GM18873 (cell line): ENCODE data around the gene PITPNM1.
"Not testable (repeated sequence)": the region's sequence is repeated elsewhere in the genome, so short reads cannot be mapped to it uniquely, and the experiment has no call there.

Experiments
- ATAC-seq: cut with Tn5 transposase; IDR thresholded peaks from one replicate; pipeline ENCODE4 v1.9.1; 2021; ENCODE audit warnings: mild to moderate bottlenecking, moderate library complexity, moderate number of reproducible peaks; ENCODE audit not compliant: unreplicated experiment, low FRiP score

The PITPNM1 gene

GRCh38 chr11:67523556-67524479 is 18.7 kb upstream of the PITPNM1 start:
- ATAC-seq, result no peak

DNA sequence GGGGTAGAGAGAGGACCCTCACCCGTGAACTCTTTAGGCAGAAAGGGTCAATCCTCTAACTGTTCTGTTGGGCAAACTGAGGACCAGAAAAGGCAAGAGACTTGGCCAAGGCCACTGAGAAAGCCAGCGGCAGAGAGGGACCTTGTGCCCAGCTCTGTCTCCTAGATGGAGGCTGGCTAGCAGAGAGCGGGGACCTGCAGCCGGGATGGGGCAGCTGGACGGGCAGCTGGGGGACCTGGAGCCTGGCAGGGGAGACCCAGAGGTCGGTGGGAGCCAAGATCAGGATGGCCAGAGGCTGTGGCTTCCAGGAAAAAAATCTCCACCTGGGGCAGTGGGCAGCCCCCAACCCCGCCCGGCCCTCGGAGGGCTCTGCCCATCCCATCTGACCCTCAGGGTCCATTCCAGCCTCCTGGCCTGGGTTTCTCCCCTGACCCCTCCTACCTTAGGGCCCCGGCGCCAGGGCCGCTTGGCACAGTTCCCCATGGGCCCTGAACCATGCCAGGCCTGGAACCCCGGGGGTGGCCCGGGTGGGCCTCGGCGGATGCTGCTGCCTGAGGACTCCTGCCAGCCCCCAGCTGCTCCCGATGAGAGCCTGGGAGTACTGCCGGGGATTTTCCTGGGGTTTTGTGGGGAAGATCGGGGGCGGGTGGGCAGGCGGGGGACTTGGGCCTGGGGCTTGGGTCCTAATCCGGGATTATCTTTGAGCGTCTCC is 17.8 kb upstream of the PITPNM1 start, which contains the start of gene CABP2:
Gene CABP2 (minus strand): TSS at position 603 of the 712 bp plus-strand sequence. CDS start 120 bp downstream, at position 483.
- no peak for ATAC-seq

DNA sequence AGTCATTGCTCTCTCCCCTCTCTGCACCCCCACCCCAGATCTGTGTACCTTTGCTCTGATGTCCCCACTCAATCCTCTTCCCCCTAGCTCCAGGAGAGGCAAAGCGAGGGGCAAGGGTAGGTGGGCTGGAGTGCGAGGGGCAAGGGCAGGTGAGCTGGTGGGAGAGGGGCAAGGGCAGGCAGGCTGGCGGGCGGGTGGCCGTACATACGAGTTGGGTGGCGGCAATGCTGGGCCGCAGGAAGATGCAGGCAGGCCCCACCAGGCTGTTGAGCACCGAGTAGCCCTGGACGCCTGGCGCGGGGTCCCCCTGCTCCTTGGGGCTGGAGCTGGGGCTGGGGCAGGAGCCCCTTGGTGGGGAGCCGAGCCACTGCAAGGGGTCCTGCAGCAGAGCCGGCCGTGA is 17.2 kb upstream of the PITPNM1 start:
- no peak for ATAC-seq

DNA sequence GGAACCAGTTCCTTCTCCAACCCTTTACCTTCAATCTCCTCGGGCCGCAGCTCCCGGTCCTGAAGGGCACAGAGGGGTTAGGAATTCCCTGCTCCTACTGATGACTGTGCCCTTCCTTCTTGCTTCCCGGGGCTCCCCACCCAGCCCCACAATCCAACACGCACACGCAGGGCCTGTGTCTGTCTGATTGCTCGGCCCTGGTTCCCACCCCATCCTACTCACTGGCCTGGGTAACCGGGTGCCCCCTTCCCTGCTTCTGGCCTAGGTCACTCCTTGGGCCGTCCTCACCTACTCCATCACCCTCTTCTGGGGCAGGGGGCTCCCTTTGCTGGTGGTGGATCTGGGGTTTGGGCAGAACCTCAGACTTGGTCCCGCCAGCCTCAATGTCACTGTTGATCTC is 16.8 kb upstream of the PITPNM1 start:
- ATAC-seq, result no peak

DNA sequence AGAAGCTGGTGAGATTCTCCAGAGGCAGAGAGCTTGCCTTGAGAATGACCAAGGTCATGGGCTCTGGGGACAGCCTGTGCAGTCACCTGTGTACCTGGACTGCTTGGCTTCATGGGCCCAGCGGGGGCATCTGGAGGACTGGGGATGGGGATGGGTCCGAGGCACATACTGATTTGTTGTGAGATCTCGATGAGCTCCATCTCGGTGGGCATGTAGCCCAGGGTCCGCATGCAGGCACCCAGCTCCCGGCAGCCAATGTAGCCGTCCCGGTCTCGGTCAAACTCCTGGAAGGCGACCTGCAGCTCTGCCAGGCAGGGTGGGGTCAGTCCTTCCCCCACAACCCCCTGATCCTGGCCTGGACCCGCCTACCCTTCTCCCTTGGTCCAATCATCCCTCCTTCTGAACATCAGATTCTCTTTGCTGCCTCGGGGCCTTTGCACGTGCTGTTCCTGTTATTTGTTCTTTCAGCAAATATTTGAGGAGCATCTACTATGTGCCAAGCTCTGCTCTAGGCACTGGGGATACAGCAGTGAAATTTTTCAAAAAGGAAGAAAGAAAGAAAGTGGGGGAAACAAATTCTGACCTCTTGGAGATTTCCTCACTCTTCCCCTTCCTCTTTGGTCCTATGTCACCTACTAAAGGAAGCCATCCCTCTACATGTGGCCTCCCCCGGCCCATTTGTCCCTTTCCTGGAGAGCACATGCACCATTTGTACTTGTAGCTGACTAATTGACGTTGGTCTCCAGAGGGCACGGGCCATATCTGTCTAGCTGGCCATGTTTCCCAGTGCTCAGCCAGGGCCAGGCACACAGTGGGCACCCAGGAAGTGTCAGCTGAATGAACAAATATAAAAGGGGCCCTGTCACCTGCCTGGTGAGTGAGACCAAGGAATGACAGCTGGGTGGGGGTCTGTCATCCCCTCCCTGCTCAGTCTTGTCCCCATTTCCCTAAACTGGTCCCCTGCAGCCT is 16.0 kb upstream of the PITPNM1 start:
- no peak for ATAC-seq

GRCh38 chr11:67519726-67520125 is 14.6 kb upstream of the PITPNM1 start:
- no peak for ATAC-seq

DNA sequence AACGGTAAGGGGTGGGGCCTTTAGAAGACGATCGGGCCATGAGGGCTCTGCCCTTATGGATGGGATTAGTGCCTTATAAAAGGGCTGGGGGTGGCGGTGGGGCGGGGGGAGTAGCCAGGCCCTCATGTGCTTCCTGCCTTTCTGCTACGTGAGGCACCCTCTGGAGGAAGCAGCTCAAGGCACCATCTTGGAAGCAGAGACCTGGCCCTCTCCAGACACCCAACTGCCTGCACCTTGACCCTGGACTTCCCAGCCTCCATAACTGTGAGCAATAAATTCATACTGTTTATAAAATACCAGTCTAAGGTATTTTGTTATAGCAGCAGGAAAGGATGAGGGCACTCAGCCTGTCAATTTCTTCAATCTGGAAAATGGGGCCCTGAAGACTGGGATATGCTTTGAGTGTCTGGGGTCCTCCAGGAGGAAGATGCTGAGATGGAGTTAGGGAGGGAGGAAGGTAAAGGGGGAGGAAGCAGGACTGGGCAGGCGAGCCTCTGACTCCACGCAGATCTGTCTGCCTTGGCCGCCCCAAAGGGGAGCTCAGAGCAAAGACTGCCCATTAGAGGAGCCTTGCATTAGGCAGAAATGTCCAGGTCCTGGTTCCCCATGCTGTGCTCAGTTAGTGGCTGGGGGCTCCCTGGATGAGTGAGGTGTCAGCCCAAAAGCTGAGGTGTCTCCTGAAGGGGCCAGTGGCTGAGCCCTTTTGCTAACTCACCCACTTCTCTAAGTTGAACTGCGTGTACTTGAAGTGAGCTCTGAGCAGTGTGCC is 12.8 kb upstream of the PITPNM1 start:
- ATAC-seq, result no peak

GRCh38 chr11:67516806-67517205 is 11.6 kb upstream of the PITPNM1 start:
- no peak for ATAC-seq

DNA sequence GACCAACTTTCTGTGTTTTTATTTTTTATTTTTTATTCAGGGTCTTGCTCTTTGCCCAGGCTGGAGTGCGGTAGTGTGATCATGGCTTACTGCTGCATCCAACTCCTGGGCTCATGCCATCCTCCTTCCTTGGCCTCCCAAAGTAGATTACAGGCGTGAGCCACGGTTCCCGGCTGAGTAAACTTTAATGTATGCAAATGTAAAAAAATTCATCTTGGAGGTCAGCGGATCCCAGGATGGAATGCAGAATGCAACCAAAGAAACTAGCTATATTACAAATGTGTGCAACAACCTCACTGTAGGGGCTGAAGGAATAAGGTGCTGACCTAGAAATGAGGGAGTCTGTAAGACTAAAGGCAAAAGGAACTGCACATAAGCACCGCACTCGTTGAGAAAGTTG is 9.0 kb upstream of the PITPNM1 start:
- no peak for ATAC-seq

DNA sequence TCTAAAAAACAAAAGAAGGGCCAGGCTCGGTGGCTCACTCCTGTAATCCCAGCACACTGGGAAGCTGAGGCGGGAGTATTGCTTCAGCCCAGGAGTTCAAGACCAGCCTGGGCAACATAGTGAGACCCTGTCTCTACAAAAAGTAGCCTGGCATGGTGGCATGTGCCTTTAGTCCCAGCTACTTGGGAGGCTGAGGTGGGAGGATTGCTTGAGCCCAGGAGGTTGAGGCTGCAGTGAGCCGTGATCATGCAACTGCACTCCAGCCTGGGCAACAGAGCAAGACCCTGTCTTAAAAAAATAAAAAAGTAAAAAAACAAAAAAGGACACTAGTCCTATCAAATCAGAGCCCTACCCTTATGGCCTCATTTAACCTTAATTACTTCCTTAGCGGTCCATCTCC is 6.4 kb upstream of the PITPNM1 start:
- ATAC-seq, result not testable (repeated sequence)

- no peak for ATAC-seq
Observed at GRCh38 chr11:67510023-67510345, 4.8 kb upstream of the PITPNM1 start.

GRCh38 chr11:67508486-67509121 is 3.4 kb upstream of the PITPNM1 start:
- ATAC-seq, result peak; percentile 30

DNA sequence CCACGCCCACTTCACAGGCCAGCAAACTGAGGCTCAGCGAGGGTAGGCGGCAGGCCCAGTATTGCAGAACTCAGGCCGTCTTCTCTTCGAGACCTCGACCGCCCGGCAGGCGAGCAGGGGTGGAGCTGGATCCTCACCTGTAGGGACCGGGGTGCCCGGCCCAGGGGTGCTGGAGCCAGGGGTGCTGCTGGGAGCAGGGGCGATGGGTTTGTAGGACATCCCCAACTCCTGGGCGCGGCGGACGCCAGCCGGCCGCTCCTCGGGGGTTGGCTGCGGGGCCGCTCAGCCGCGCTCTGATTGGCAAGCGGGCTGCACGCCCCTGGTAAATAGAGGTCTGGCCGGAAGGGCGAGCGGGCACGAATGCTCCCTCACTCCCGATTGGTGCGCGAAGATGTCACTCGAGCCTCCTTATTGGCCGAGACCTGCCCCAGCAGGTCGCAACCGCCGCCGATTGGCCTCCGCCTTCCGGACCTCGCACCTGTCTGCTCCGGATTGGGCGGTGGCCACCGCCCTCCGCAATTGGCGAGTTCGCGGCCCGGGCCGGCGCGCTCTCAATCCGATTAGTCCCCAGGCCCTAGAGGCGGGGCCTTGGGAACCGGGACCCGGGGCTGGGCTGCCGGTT is 2.8 kb upstream of the PITPNM1 start, which contains the start of gene CDK2AP2:
Gene CDK2AP2 (minus strand): TSS at position 299 of the 622 bp plus-strand sequence. CDS start 80 bp downstream, at position 219.
- peak; percentile 70 for ATAC-seq

DNA sequence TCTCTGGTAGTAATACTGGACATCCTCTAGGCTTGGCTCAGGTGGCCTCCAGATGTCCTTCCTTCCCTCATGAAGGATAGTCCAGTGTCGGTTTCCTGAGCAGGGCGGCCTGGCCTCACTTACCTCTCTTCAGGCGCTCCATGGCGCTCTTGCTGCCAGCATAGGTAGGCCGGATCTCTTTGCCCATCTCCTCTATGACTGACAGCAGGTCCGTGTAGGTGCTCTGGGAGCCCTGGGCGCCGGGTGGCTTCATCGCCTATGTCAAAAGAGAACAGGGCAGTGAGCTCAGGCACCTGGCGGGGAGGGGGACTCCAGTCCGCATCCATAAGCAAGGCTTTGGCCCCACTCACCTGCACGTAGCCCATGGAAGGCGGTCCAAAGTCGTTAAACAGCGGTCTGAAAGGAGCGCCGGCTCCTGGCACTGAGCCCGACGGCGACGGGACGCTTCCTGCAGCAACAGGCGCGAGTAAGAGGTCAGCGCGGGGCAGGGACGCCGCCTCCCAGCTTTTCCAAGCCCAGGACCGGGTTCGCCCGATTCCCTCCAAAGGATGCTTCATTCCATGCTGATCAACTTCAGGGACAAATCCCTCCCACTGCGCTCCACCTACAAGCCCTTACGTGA is 2.2 kb upstream of the PITPNM1 start:
- no peak for ATAC-seq

GRCh38 chr11:67506426-67507051 is 1.4 kb upstream of the PITPNM1 start:
- no peak for ATAC-seq

- no peak for ATAC-seq
Observed at GRCh38 chr11:67505605-67506396, 638 bp upstream of the PITPNM1 start.
